GM18951 (cell line): ENCODE results near the gene CNRIP1.

ENCODE experiments used
- POLR2A ChIP-seq: IDR thresholded peaks from 4 replicates; pipeline ENCODE4 v1.6.1; 2011; ENCODE audit warnings: mild to moderate bottlenecking; ENCODE audit not compliant: insufficient read length, insufficient read depth; ENCODE audit errors: extremely low read depth
- in situ Hi-C: fragments of 300-500 bp; cut with MboI; formaldehyde crosslinking; loops from one replicate; pipeline ENCODE4 v1.12.0; 2022; ENCODE audit warnings: low sequenced_read_pairs, mixed read lengths, inconsistent platforms; ENCODE audit not compliant: unreplicated experiment

The CNRIP1 gene

DNA sequence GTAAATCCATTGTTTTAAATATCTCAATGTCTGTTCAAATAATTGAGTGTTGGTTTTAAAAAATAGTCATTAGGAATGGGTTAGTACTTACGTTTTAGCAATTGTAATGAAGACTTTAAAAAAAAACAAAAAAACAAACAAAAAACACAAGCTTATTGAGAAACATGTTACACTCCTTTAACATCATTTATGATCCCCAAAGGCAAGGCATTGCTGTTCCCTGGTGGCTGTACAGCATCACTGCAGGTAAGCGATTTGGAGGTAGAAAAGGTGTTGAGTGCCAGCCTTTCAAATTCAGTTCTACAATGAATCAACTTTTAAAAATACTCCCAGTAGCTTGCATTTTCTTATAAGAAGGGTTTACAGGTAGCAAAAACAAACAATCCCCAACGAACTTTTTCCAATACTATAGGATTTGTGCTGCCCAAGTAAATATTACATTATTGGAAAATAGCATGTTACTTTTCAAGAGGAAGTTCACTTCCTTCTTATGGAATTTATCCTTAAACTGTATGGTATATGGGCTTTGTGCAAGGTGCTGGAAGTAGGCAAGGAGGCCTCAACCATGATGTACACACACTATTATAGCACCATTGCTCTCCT is 27.5 kb downstream of the CNRIP1 start:
- in situ Hi-C loops = no loop called here
- TF ChIP-seq POLR2A = no peak

DNA sequence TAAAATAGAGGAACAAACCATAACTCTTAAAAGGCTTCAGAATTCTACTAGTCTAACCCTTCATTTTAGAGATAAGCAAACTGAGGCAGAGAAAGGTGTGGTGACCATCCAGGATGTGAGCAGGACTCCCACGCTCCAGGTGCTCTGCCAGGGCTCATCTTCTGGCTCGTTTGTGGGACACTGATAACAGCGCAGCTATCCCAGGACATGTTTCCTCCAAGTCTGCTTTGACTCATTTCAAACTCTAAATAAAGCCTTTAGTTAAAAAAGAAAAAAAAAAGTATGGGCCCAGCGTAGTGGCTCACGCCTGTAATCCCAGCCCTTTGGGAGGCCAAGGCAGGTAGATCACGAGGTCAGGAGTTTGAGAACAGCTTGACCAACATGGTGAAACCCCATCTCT is 28.4 kb downstream of the CNRIP1 start:
- in situ Hi-C loops = no loop called here
- no peak for TF ChIP-seq POLR2A

DNA sequence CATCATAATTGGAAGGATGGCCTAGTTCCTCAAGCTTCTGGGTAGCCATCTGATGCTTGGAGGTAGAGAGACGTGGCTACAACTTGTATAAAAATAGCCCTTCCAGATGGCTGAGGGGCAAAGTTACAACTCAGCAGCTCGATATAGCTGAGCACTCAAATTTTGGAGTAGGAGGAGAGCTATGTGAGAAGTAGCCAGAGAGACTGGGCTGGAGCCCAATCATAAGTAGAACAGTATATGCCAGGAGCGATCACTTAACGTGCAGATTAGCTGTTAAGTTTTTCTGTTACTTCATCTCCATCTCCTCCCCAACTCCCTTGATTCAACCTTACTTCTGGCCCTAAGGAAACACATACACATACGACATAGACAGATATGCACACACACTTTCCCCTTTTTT is 28.8 kb downstream of the CNRIP1 start:
- in situ Hi-C loops = no loop called here

DNA sequence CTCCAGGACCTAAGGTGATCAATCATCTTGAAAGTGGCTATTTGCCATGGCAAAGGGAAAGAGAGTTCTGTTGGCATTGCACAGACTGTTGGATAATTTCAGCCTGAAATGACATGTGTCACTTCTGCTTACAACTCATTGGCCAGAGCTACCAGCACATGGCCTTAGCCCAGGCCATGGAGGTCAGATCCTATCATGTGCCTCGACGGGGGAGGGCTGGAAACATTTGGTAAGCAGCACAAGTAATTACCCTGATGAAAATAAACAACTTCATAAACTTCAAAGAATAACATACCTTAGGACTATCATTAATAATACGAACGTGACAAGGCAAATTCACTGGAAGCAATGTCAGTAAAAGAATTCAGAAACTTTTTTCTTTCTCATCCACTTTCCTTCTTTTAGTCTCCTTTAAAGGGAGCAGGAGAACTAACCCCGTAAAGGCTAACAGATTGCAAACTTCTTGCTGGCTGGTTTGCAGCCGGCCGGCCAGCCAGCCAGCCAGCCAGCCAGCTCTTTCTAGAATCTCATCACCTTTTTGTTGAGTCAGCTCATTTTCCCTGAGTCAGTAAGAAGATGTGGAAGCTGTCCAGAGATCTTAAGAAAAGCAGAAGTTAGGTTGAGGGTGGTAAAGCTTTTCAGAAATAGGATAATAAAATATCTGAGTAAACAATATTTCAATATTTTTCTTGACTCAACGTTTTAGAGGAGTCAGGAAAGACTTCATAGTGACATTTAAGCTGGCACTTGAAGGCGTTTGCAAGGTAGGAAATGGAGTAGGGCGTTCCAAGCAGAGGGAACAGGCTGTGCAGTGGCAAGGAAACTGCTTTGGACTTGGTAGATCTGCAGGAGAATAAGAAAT is 31.9 kb downstream of the CNRIP1 start:
- TF ChIP-seq POLR2A = no peak
- in situ Hi-C loops = loop anchor here (10.0 kb wide), 2 partner anchors 157 to 163 kb away; no protein-coding TSS in a partner anchor

More for the DNA sequence above, 28.8 kb downstream of the CNRIP1 start:
- TF ChIP-seq POLR2A = no peak

DNA sequence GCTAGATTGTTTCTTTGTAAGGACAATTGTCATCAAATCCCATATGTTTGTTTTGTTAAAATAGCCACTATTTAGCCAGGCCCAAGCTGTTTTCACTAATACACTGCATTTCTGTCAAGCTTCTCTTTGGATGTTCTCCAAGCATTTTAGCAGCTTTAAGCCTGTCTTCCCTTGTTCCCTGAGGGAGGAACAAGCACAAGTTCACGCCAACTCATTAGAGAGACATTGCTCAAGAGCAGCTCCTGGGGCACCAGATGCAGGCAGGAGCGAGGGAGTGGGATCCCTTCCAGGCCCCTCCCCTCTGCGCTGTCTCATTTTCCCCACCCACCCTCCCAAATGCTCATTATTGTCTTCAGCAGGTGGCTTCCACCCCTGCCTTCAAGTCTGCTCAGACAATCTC is 34.9 kb downstream of the CNRIP1 start:
- TF ChIP-seq POLR2A = no peak
- in situ Hi-C loops = loop anchor here (10.0 kb wide), 2 partner anchors 160 kb away; no protein-coding TSS in a partner anchor

DNA sequence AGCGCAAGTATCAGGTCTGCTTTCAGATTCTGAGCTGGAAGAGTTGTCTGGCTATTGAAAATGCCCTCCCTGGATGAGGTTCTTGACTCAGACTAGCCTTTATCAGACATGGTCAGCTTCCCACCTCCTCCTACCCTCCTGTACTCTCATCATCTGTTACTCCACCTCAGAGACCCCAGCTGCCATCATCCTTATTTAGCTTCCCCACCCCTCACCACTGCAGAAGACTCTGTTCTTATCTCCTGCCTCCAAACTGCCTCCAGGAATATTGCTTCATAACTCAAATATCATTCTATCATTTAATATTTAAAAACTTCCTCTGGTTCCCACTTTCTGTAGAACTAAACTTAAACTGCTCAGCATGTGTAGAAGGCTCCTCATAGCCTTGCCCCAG is 36.3 kb downstream of the CNRIP1 start:
- in situ Hi-C loops = loop anchor here (10.0 kb wide), 2 partner anchors 159 to 161 kb away; no protein-coding TSS in a partner anchor
- no peak for TF ChIP-seq POLR2A

DNA sequence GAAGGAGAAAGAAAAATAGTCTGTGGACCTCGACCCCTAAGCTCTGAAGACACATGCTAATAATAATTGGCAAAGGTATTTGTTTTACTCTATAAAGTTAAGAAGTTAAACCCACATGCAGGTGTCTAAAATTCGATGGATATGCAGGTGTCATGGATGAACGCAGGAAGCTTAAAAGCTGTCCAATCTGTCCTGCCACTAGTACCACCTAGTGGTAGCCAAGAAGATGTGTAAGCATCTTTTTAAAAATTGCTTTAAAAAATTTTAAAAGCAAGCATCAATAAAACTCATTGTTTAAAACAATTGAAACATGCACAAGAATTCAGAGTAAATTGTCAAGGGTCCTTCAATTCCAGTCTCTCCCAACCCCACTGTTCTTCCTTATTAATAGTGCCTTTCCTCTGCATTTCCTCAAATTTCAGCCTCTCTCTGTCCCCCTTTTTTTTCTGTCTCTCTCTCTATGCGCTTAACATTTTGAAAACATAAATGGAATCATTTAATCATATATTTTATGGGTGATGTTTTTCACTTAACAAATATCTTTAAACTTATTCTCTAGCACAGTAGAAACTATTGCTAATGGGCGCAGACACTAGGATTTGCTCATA is 36.8 kb downstream of the CNRIP1 start:
- in situ Hi-C loops = loop anchor here (10.0 kb wide), 2 partner anchors 158 to 162 kb away; no protein-coding TSS in a partner anchor
- TF ChIP-seq POLR2A = no peak

DNA sequence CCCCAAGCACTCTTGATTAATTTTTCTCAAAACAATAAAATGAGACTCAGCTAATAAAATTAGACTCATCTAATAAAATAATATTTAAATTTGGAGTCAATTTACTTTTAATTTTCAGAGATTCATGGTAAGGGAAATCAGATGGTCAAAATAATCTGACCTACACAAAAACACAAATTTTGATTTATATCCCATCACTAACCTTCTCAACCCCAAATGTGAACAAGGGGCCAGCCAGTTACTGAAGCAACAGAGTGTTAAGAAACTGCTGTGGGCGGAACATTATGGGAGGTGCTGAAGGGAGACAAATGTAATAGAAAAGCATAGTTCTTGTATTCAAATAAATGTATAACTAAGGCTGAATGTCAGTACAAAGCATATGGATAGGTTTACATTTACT is 39.0 kb downstream of the CNRIP1 start:
- in situ Hi-C loops = loop anchor here (10.0 kb wide), 2 partner anchors 156 to 164 kb away; no protein-coding TSS in a partner anchor
- TF ChIP-seq POLR2A = no peak

DNA sequence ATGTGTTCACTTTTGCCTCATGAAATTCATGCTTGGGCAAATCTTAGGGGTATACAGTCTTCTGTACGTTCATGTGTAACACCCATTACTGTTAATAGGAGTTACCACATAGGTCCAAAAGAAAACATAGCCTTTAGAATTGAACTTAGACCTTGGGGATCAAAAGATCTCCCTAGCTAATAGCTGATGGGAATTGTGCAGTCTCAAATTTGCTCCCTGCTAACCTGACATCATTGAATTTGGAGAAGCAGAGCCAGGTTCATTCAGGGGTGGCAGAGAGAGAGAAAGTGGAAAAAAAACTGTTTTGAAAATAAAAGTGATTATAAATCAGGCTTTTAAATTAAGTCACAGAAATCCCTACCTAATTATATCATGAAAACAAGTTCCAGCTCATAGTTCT is 39.4 kb downstream of the CNRIP1 start:
- in situ Hi-C loops = loop anchor here (10.0 kb wide), 2 partner anchors 156 to 164 kb away; no protein-coding TSS in a partner anchor
- no peak for TF ChIP-seq POLR2A

DNA sequence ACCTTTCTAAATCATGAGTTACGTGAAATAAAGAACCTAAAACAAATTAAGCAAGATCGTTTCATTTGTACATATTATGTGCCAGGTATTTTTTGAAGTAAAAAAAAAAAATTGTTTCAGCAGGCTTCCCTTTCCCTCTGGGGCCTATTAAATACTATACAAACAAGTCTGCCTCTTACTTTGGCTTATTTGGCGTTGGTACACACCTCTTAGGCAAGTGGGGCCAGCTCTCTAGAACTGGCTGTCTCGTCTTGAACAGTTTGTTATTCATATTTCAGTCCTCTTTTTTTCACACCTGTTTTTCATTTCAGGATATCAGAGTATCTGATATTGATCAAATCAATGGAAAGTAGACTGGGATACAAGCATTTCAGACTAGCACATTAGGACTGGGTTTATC is 40.1 kb downstream of the CNRIP1 start:
- no peak for TF ChIP-seq POLR2A
- in situ Hi-C loops = loop anchor here (10.0 kb wide), 2 partner anchors 155 to 165 kb away; no protein-coding TSS in a partner anchor

DNA sequence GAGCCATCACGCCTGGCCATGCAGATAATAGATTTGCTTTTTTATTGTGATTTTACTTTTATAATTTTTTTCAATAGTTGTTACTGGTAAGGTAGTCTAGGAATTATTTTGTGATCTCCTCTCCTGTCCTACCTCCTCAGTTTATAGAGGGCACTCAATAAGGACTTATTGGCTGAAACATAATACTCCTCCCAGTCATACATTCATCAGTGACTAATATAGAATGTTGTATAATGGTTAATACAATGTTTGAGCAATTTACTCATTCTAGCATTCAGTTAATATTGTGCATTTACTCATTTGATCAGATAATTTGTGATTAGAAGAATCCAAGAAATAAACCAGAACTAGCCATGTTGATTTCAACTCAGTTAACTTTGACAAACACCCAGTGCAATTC is 41.6 kb downstream of the CNRIP1 start:
- no peak for TF ChIP-seq POLR2A
- in situ Hi-C loops = no loop called here

DNA sequence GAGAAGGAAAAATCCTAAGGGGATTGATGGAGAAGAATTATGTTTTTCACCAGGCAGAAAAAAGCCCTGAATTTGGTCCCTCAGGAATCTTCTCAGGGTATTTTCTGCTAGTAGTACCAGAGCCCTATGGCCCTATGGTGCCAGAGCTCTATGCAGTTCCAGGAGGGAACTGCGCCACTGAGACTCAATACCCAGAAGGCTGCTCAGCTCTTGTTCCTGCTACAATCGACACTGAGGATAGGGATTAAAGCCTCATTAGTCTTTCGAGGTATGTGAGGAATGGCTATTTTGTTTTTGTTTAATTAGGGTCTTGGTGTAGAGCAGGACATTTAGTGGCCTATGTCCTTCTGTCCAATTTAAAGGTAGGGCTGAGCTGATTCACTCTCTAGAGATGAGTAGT is 45.7 kb downstream of the CNRIP1 start:
- no peak for TF ChIP-seq POLR2A
- in situ Hi-C loops = no loop called here

DNA sequence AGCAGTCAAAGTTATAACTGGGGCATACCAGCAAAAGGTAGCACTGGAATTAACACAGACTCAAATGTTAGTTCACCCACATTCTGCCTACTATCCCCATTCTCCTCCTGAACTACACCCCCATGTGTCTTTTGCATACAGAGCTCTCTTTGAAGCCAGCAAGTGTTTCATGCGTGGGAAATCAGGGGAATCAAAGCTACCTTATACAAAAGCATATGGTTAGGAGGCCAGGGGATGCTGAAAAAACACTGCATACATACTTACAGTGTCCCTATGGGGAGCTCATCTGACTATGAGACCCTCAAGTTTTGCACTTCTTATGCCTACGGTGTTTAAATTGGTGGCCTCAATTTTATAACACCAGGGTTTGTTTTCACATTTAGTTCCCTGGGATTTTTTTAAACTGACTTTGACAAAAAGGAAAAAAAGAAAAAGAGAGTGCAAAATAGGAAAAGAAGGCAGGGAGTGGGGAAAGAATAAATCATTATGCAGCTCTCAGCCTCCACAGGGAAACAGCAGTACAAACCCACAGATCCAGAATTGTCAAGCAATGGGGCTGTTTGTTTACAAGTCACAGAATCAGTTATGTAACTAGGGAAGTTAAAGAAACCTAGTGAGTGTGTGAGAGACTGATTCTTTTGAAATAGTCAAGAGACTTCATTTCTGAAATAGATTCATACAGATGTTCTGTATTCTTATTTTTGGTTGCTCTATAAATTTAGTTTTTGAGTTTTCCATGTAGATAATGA is 47.3 kb downstream of the CNRIP1 start:
- in situ Hi-C loops = no loop called here
- no peak for TF ChIP-seq POLR2A

DNA sequence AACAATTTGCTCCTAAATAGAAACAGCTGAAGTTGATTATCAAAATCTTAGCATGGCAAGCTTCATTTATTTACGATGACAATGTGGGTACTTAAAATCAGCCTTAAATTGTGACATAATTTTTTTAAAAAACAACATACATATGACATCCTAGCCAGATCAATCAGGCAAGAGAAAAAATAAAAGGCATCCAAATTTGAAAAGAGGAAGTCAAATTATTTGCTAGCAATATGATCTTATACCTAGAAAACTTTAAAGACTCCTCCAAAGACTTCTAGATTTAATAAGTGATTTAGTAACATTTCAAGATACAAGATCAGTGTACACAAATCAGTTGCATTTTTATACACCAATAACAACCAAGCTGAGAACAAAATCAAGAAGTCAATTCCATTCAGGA is 53.1 kb downstream of the CNRIP1 start:
- no peak for TF ChIP-seq POLR2A
- in situ Hi-C loops = no loop called here
